Vagina (tissue), 2 donors: ENCODE data around the gene CDH18. TPM values are rescaled to one million over a fixed set of nuclear protein-coding genes. Genes with fewer than 3 reads are reported as not detected.

ENCODE experiments used
- DNase-seq, 2 donors: peaks; one replicate each; pipeline ENCODE4 v3.0.0-alpha.2; 2017; ENCODE audit errors: extremely low spot score in 2 of 2
- H3K27ac ChIP-seq: fragments of 200-600 bp; sonication (generic); one replicate; pipeline ENCODE4 v1.5.1; 2019
- H3K27me3 ChIP-seq: fragments of 200-600 bp; sonication (generic); one replicate; pipeline ENCODE4 v1.5.1; 2019
- H3K36me3 ChIP-seq, 2 donors: fragments of 200-600 bp; sonication (generic); one replicate each; pipeline ENCODE4 v1.5.1; 2017 to 2019
- H3K4me1 ChIP-seq: fragments of 200-600 bp; sonication (generic); one replicate; pipeline ENCODE4 v1.5.1; 2019
- H3K4me3 ChIP-seq, 2 donors: fragments of 200-600 bp; sonication (generic); 1 replicate in 1 of 2; 2 replicates in 1 of 2; pipeline ENCODE4 v1.5.1; 2016 to 2019
- H3K9me3 ChIP-seq: fragments of 200-600 bp; sonication (generic); one replicate; pipeline ENCODE4 v1.5.1; 2019
- CTCF ChIP-seq, 3 experiments: fragments of 450-650 bp in 2 of 3; fragments of 200-600 bp in 1 of 3; sonication (generic) in 1 of 3; IDR thresholded peaks; one replicate each; pipeline ENCODE4 v1.5.1; 2017 to 2019; ENCODE audit warnings: antibody characterized with exemption in 3 of 3, mild to moderate bottlenecking in 2 of 3, moderate library complexity in 2 of 3
- POLR2A ChIP-seq, 2 donors: fragments of 450-650 bp; IDR thresholded peaks; one replicate each; pipeline ENCODE4 v1.6.1; 2017; ENCODE audit warnings: antibody characterized with exemption in 2 of 2, mild to moderate bottlenecking in 2 of 2, moderate library complexity in 2 of 2
- POLR2AphosphoS5 ChIP-seq, 2 donors: sonication (generic); formaldehyde crosslinking; IDR thresholded peaks; one replicate each; pipeline ENCODE4 v1.9.0; 2017; ENCODE audit warnings: antibody characterized with exemption in 2 of 2, mild to moderate bottlenecking in 2 of 2, low read depth in 1 of 2; ENCODE audit not compliant: insufficient read depth in 1 of 2
- intact Hi-C: fragments of 100-400 bp; cut with DNase I; formaldehyde crosslinking; loops from one replicate; pipeline ENCODE4 v1.15.1; 2023
- total RNA-seq: library from RNA; depleted of rRNA; stranded (reverse); fragments of >200 nt; gene quantifications from one replicate; pipeline ENCODE4 v1.2.3, GENCODE V29; 2016

CDH18 gene
- total RNA-seq, 1 donor from 2014 or later = not detected

GRCh38 chr5:19733612-19734495 is 254.1 kb downstream of the CDH18 start:
- no peaks in the 10 kb centered on the region for H3K36me3 ChIP-seq

GRCh38 chr5:19728571-19728970 is 259.4 kb downstream of the CDH18 start:
- H3K36me3 ChIP-seq = no peaks in the 10 kb centered on the region
- no peaks in the 10 kb centered on the region for H3K27me3 ChIP-seq
- H3K9me3 ChIP-seq = no peaks in the 10 kb centered on the region
- intact Hi-C loops = no loop called here
- no peaks in the 10 kb centered on the region for H3K4me1 ChIP-seq
- no peak overlapping the region for H3K27ac ChIP-seq
- TF ChIP-seq CTCF (IDR thresholded peaks at IDR 0.05) (no peak), POLR2AphosphoS5 (IDR thresholded peaks at IDR 0.05; ENCODE audit: insufficient read depth in 1 of 2, low read depth in 1 of 2) (no peak), POLR2A (IDR thresholded peaks at IDR 0.05) (no peak)
- DNase-seq = no peak
- no peak overlapping the region for H3K4me3 ChIP-seq

More at GRCh38 chr5:19733612-19734495, 254.1 kb downstream of the CDH18 start:
- DNase-seq = no peak
- intact Hi-C loops = no loop called here
- Histone ChIP-seq H3K4me1 (no peaks in the 10 kb centered on the region), H3K27ac (no peak overlapping the region), H3K4me3 (no peak overlapping the region), H3K27me3 (no peaks in the 10 kb centered on the region), H3K9me3 (no peaks in the 10 kb centered on the region)
- no peak for TF ChIP-seq POLR2A (IDR thresholded peaks at IDR 0.05)
- no peak for TF ChIP-seq POLR2AphosphoS5 (IDR thresholded peaks at IDR 0.05; ENCODE audit: insufficient read depth in 1 of 2, low read depth in 1 of 2)
- TF ChIP-seq CTCF (IDR thresholded peaks at IDR 0.05) = no peak

GRCh38 chr5:19719109-19719508 is 268.9 kb downstream of the CDH18 start:
- no peak for DNase-seq
- Histone ChIP-seq H3K4me1 (no peaks in the 10 kb centered on the region), H3K36me3 (no peaks in the 10 kb centered on the region), H3K4me3 (no peak overlapping the region), H3K27ac (no peak overlapping the region), H3K9me3 (no peaks in the 10 kb centered on the region), H3K27me3 (no peaks in the 10 kb centered on the region)
- TF ChIP-seq CTCF (IDR thresholded peaks at IDR 0.05) (no peak), POLR2AphosphoS5 (IDR thresholded peaks at IDR 0.05; ENCODE audit: insufficient read depth in 1 of 2, low read depth in 1 of 2) (no peak), POLR2A (IDR thresholded peaks at IDR 0.05) (no peak)
- intact Hi-C loops = no loop called here

- H3K27me3 ChIP-seq = no peaks in the 10 kb centered on the region
- intact Hi-C loops = no loop called here
- no peak overlapping the region for H3K4me3 ChIP-seq
- H3K9me3 ChIP-seq = no peaks in the 10 kb centered on the region
- no peak for DNase-seq
- TF ChIP-seq CTCF (IDR thresholded peaks at IDR 0.05) = no peak
- TF ChIP-seq POLR2AphosphoS5 (IDR thresholded peaks at IDR 0.05; ENCODE audit: insufficient read depth in 1 of 2, low read depth in 1 of 2) = no peak
- no peak for TF ChIP-seq POLR2A (IDR thresholded peaks at IDR 0.05)
- H3K27ac ChIP-seq = no peak overlapping the region
- H3K4me1 ChIP-seq = no peaks in the 10 kb centered on the region
- no peaks in the 10 kb centered on the region for H3K36me3 ChIP-seq
Observed at GRCh38 chr5:19713740-19714139, 274.3 kb downstream of the CDH18 start.

- Histone ChIP-seq H3K9me3 (no peaks in the 10 kb centered on the region), H3K36me3 (no peaks in the 10 kb centered on the region), H3K4me3 (no peak overlapping the region), H3K27me3 (no peaks in the 10 kb centered on the region), H3K4me1 (no peaks in the 10 kb centered on the region), H3K27ac (no peak overlapping the region)
- intact Hi-C loops = no loop called here
- TF ChIP-seq CTCF (IDR thresholded peaks at IDR 0.05) = no peak
- no peak for TF ChIP-seq POLR2A (IDR thresholded peaks at IDR 0.05)
- TF ChIP-seq POLR2AphosphoS5 (IDR thresholded peaks at IDR 0.05; ENCODE audit: insufficient read depth in 1 of 2, low read depth in 1 of 2) = no peak
- DNase-seq = no peak
Observed at GRCh38 chr5:19709403-19709802, 278.6 kb downstream of the CDH18 start.
